NB4 (cell line): ENCODE data around the gene PEF1.

Experiments
- CTCF ChIP-seq: IDR thresholded peaks from one replicate; pipeline ENCODE4 v1.5.1; 2012; ENCODE audit warnings: low read depth, low read length
- MAX ChIP-seq: IDR thresholded peaks from 2 replicates; pipeline ENCODE4 v1.6.1; 2011; ENCODE audit warnings: low read depth, low read length
- MYC ChIP-seq: IDR thresholded peaks from 2 replicates; pipeline ENCODE4 v1.6.1; 2011; ENCODE audit warnings: low read depth, low read length

- TF ChIP-seq CTCF: no peak
- TF ChIP-seq MYC: no peak
- TF ChIP-seq MAX: no peak
Measured at GRCh38 chr1:31661856-31662255, 17.2 kb upstream of the PEF1 start.
